Measurements from ENCODE around the gene MRPL55. TPM values are rescaled to one million over a fixed set of nuclear protein-coding genes. Genes with fewer than 3 reads are reported as not detected.

Gene MRPL55
- polyA plus RNA-seq, 3 donors = 99.8 to 277 (median 104) TPM

- peak overlapping the region in 1 of 7 donors; percentile 1 for H3K27ac Mint-ChIP-seq
- intact Hi-C loops (cut with micrococcal nuclease) = no loop called here
- Histone ChIP-seq H3K27ac (ENCODE audit: low read depth in 1 of 2, low read length in 2 of 2) (no peak overlapping the region), H3K79me2 (ENCODE audit: insufficient read depth, low read length) (peaks cover 49% of the 10 kb centered on the region), H3K4me3 (replicated peaks in 1 of 3; ENCODE audit: low read depth in 2 of 3, low read length in 3 of 3) (no peak overlapping the region), H3K9ac (ENCODE audit: insufficient read depth, low read length, poor library complexity, severe bottlenecking) (no peak overlapping the region), H3K9me3 (replicated peaks in 1 of 2; ENCODE audit: control insufficient read depth in 1 of 2, insufficient read depth in 1 of 2, low read length in 2 of 2) (no peaks in the 10 kb centered on the region), H2AFZ (ENCODE audit: insufficient read depth, low read depth, low read length, poor library complexity, severe bottlenecking) (no peak overlapping the region), H3K4me1 (ENCODE audit: control insufficient read depth in 1 of 2, insufficient read depth in 2 of 2, low read length in 2 of 2) (peaks cover 7 to 10% of the 10 kb centered on the region in 2 donors), H4K20me1 (ENCODE audit: insufficient read depth, low read length) (peaks cover 96% of the 10 kb centered on the region), H3K4me2 (replicated peaks; ENCODE audit: extremely low read depth, low read length, poor library complexity, severe bottlenecking) (no peak overlapping the region), H3K36me3 (replicated peaks in 1 of 2; ENCODE audit: control insufficient read depth in 1 of 2, insufficient read depth in 2 of 2, low read length in 2 of 2) (peaks cover 36 to 40% of the 10 kb centered on the region in 2 donors), H3K27me3 (ENCODE audit: control insufficient read depth in 2 of 2, insufficient read depth in 2 of 2, low read length in 2 of 2) (no peaks in the 10 kb centered on the region)
- no peak overlapping the region for H3K4me3 Mint-ChIP-seq
- 96% methylated on average over 7 of the region's 18 CpGs for WGBS (ENCODE audit: insufficient coverage)
- TF ChIP-seq, protein P1, sequence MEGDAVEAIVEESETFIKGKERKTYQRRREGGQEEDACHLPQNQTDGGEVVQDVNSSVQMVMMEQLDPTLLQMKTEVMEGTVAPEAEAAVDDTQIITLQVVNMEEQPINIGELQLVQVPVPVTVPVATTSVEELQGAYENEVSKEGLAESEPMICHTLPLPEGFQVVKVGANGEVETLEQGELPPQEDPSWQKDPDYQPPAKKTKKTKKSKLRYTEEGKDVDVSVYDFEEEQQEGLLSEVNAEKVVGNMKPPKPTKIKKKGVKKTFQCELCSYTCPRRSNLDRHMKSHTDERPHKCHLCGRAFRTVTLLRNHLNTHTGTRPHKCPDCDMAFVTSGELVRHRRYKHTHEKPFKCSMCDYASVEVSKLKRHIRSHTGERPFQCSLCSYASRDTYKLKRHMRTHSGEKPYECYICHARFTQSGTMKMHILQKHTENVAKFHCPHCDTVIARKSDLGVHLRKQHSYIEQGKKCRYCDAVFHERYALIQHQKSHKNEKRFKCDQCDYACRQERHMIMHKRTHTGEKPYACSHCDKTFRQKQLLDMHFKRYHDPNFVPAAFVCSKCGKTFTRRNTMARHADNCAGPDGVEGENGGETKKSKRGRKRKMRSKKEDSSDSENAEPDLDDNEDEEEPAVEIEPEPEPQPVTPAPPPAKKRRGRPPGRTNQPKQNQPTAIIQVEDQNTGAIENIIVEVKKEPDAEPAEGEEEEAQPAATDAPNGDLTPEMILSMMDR (IDR thresholded peaks at IDR 0.05) = no peak
- no peak for DNase-seq
- no peaks in the 10 kb centered on the region for H3K9me3 Mint-ChIP-seq
- peaks cover 0 to 4% (median 0%) of the 10 kb centered on the region in 3 donors for H3K27me3 Mint-ChIP-seq (ENCODE audit: low read depth in 3 of 3)
- H3K36me3 Mint-ChIP-seq = peaks cover 17 to 55% of the 10 kb centered on the region in 2 donors
- H3K4me1 Mint-ChIP-seq = peaks cover 23% of the 10 kb centered on the region
Observed at GRCh38 chr1:228146417-228147150, 37.5 kb upstream of the MRPL55 start.

- no peak overlapping the region for H2AFZ ChIP-seq (ENCODE audit: insufficient read depth, low read depth, low read length, poor library complexity, severe bottlenecking)
- H3K36me3 ChIP-seq (replicated peaks in 1 of 2; ENCODE audit: control insufficient read depth in 1 of 2, insufficient read depth in 2 of 2, low read length in 2 of 2) = peaks cover 36 to 40% of the 10 kb centered on the region in 2 donors
- Mint-ChIP-seq H3K27ac (peak overlapping the region in 2 of 7 donors; percentile 61 to 71), H3K36me3 (peaks cover 17 to 55% of the 10 kb centered on the region in 2 donors), H3K4me3 (no peak overlapping the region), H3K27me3 (ENCODE audit: low read depth in 3 of 3) (peaks cover 0 to 4% (median 0%) of the 10 kb centered on the region in 3 donors), H3K9me3 (no peaks in the 10 kb centered on the region), H3K4me1 (peaks cover 31% of the 10 kb centered on the region)
- H3K79me2 ChIP-seq (ENCODE audit: insufficient read depth, low read length) = peaks cover 58% of the 10 kb centered on the region
- TF ChIP-seq, protein P1 (IDR thresholded peaks at IDR 0.05) = no peak
- no peaks in the 10 kb centered on the region for H3K9me3 ChIP-seq (replicated peaks in 1 of 2; ENCODE audit: control insufficient read depth in 1 of 2, insufficient read depth in 1 of 2, low read length in 2 of 2)
- peaks cover 16 to 19% of the 10 kb centered on the region in 2 donors for H3K4me1 ChIP-seq (ENCODE audit: control insufficient read depth in 1 of 2, insufficient read depth in 2 of 2, low read length in 2 of 2)
- intact Hi-C loops (cut with micrococcal nuclease) = no loop called here
- peaks cover 100% of the 10 kb centered on the region for H4K20me1 ChIP-seq (ENCODE audit: insufficient read depth, low read length)
- no peaks in the 10 kb centered on the region for H3K27me3 ChIP-seq (ENCODE audit: control insufficient read depth in 2 of 2, insufficient read depth in 2 of 2, low read length in 2 of 2)
- H3K27ac ChIP-seq (ENCODE audit: low read depth in 1 of 2, low read length in 2 of 2) = no peak overlapping the region
- 98% methylated on average over 28 of the region's 31 CpGs for WGBS (ENCODE audit: insufficient coverage)
- H3K4me3 ChIP-seq (replicated peaks in 1 of 3; ENCODE audit: low read depth in 2 of 3, low read length in 3 of 3) = no peak overlapping the region
- H3K4me2 ChIP-seq (replicated peaks; ENCODE audit: extremely low read depth, low read length, poor library complexity, severe bottlenecking) = no peak overlapping the region
- DNase-seq = no peak
- H3K9ac ChIP-seq (ENCODE audit: insufficient read depth, low read length, poor library complexity, severe bottlenecking) = no peak overlapping the region
Observed at GRCh38 chr1:228145463-228146416, 36.6 kb upstream of the MRPL55 start.

Data from CD14-positive monocyte (primary cell).